Measurements from ENCODE around the gene OVAAL.

Gene OVAAL

DNA sequence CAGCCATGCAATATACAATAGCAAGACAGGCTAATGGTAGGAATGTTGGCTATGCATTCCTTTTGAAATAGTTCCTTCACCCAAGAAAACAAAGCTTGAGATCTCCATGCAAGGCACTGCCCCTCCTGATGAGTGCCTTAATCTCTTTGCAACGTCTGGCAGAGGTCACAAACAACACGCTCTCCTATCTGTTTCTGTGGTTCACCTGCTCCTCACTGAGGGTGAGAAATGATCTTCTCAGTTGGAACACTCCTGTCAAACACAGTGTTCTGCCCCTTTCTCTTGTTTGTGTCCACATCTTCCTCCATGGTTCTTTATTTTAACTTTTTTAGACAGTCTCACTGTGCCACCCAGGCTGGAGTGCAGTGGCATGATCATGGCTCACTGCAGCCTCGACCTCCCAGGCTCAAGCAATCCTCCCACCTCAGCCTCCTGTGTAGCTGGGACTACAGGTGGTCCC is 51.8 kb downstream of the OVAAL start:
- DNase-seq, result no peak

DNA sequence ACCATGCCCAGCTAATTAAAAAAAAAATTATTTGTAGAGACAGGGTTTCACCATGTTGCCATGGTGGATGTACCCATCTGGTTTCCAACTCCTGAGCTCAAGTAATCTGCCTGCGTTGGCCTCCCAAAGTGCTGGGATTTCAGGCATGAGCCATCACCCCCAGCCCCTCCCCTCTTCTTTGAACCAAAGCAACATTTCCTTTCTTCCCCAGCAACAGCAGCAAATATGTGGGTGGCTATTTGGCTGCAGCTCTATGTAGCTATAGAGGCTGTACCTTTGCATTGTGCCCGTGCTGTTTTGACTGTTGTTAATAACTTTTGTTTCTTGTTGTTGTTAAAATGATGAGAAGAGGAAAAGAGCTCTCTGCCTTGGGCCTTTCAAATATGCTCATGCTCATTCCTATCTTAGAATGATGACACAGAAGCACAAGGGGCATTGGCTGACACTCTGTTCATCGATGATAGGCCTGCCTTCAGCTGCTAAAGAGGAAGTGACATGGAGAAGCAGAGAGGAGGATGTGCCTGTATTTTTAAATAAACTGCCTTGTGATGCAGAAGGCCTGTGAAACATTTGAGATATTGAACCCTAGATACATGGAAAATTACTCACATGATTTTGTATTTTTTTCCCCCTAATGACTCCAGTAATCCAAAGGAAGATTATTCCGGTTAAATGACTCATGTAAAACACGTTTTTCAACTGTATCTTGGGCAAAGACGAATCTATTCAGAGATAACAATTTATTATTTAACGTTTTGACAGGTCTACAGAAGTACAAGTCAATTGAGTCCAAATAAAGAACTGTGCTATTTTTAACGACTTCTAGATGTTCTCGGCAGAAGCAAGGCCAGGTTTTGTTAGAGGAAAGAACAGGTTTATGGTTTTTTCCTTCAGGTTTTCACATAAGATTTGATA is 52.5 kb downstream of the OVAAL start:
- DNase-seq, result no peak

DNA sequence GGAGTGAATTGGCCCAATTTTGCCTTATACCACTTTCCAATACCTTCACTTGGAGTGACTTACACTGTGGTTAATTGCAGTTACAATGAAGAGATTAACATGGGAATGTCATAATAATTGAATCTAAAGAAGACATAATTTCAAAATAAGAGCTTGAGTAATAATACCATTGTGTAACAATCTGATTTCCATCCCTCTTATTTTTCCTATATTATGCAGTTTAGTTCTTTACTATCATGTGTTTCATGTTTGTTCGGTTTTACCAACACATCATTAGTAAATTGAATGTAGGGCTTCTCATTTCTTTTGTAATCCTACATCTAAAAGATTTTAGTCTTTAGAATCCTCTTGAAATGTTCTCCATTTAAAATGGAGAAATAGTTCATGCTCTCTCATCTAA is 53.9 kb downstream of the OVAAL start:
- DNase-seq, result no peak

DNA sequence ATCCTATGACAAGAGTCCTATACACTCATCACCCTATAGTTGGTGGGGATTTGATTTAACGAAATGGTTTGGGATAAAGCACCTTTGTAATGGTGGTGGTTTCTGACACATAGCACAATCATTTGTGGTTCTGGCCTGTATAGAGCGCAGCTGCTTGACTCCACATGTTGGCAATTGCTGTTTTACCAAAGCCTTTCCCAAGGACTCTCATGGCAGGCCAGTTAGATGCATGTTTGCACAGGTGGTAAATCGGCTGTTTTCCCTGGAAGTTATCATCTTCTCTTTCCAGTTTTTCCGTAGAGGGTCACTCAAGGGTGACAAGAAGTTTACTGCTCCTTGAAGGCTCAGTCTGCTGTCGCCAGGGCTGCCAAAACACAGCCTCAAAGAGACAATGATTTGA is 56.0 kb downstream of the OVAAL start:
- no peak for DNase-seq

DNA sequence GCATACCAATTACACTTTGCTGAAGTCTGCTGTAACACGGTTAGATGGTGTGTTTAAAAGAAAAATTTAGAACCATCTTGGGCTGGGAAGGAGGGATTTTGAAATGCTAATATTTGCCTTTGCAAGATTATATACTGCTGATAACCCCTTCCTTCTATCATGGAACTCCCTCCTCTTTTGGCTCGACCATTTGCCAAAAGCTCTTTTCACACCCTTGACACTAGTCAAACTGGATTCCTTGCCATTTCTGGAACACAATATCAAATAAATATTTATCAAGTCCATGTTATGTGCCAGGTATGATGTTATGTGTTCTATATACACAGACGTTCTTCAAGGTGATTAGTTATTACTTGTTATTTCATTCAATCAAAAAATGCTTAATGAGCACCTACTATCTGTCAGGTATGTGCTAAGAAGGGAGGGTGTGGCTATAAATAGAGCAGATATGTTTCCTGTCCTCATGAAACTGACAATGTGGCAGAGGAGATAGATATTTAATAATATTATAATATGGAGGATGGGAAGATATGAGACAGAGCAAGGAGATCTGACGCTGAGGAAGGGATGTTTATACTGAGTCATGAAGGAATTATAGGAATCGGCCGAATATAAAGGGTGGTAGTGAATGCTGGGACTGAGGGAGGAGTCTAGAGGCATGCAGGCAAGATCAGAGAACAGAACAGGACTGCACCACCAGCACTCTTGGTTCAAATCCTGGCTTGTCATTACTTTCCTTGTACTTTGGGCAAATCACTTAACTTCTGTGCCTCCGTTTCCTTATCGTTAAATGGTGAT is 56.9 kb downstream of the OVAAL start:
- no peak for DNase-seq
